GM20000 (cell line): ENCODE data around the gene CBX2.

Source experiments
- DNase-seq: peaks from one replicate; pipeline ENCODE4 v3.0.0; 2012; ENCODE audit warnings: low spot score
- CTCF ChIP-seq: IDR thresholded peaks from 2 replicates; pipeline ENCODE4 v1.5.1; 2012; ENCODE audit warnings: mild to moderate bottlenecking, control low read depth; ENCODE audit errors: extremely low read depth, missing control alignments

The CBX2 gene

DNA sequence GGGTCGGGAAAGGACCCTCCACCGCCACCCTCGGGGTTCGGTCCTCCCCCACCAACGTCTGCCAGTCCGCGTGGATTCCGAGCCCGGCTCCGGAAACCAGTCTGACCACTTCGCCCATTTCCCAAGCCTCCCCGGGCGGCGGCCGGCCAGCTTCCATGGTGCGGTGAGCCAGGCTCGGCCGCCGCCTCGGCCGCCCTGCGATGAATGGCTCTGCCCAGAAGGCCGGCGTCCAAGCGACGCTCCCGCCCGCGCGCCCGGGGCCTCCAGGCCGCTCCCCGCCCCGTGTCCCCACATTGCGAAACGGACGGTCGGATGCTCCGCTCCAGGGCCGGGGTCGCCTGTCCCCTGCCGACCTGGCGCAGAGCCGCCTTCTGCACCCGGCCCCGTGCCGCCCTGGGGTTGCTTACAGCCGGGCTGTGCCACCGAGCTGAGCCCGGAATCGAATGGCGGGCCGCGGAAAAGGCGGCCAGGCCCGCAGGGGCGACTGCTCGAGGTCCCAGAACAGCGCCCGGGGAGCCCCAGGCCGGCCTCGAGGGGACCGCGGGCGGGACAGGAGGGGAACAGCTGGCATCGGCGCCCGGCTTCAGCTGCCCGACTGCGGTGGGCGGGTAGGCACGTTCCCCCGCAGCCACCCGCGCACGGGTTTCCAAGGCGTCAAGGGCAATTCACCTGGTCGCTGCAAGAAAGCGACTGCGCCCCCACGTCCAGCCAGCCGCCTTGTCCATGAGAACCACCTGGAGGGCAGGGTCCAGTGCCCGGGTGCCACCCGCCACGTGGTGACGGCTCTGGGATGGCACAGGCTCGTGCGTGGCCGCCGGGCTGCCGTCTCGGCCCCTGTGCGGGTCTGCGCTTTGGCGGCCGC, 37.3 kb downstream of the CBX2 start:
- DNase-seq, result no peak
- no peak for TF ChIP-seq CTCF

GRCh38 chr17:79815836-79816461, 38.0 kb downstream of the CBX2 start:
- DNase-seq, result no peak
- TF ChIP-seq CTCF, result no peak

DNA sequence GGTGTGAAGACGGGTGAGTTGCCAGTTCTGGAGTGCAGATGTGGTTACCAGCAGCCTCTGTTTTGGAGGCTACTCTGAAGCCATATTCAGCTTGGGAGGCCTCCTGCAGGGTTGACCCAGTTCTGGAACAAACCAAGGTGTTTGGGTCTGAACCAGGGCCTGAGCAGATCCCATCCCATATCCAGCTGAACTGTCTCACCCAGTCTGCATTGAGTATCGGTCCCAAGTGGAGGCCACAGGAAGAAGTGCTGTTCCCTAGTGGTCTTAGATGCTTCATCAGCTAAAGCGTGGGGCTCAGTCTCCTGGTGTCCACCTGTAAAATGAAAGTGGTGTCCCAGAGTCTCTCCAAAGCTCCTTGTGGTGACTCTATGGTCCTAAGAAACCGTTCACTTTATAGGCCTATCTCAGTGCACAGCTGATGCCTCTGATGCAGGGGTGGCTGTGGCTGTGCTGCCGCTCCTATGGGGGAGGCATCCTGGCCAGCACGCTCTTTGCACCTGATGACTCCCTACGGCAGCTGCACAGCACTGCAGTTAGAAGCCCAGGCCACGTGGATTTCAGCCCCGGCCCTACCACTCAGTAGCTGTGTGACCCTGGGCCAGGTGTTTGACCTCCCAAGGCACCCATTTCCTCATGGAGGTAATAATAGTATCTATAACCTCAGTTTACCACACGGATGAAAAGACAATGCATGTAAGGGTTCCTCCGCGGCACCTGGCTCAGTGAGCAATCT, 40.2 kb downstream of the CBX2 start:
- no peak for TF ChIP-seq CTCF
- no peak for DNase-seq

DNA sequence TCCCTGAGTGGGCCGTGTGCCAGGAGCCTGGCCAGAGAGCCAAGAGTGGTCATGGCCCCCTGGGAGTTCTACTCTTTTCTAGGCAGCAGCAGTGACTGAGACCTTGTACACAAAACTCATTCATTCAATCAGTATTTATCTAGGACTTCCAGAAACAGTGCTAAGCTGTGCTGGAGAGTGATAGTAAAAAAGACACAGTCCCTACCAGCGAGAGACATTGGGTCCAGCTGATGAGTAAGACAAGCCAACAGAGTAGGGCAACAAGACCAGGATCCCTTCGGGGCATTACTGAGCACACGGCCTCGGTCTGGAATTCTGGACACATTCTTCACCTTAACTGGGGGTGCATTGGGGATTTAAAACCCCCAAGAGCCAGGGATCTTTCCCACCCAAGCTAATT, 41.1 kb downstream of the CBX2 start:
- no peak for DNase-seq
- TF ChIP-seq CTCF, result no peak

DNA sequence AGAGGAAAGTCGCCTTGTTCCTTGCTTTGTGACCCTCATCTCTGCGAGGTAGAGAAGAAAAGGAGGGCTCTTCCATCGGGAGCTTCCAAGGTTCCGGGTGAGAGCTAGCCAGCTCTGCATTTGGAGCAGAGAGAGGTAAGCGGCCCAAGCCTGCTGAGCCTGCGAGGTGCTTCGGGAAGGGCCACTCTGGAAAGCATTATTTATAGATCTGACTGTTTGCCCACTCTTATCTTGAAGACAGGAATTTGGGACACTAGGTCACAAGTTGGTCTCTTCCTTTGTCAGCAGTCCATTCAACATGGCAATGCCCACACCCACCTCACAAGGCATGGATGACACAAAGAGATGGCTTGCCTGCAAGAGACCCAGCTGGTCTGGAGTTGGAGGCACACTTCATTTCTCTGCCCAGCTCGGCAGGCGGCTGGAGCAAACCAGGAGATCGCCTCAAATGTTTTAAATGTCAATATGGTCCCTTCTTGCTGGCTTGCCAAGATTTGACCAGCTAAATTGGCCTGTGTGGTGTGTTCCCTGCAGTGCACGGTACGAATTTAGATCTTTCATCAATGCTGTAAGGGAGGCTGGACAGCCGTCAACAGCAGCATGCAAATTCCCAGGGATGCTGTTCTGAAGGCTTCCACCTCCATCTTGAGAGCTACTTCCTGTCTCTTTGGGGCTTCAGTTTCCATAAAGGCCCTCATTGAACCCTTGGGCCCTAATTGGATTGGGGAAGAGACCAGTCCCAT, 41.8 kb downstream of the CBX2 start:
- TF ChIP-seq CTCF, result no peak
- no peak for DNase-seq

GRCh38 chr17:79820959-79821330, 43.0 kb downstream of the CBX2 start:
- TF ChIP-seq CTCF, result no peak
- DNase-seq, result no peak
